22Rv1 (cell line): ENCODE measurements around the gene SALL4.
"Not testable (repeated sequence)": the region's sequence is repeated elsewhere in the genome, so short reads cannot be mapped to it uniquely, and the experiment has no call there.

Experiments used
- H3K27ac ChIP-seq: fragments of 450-650 bp; 2 replicates; pipeline ENCODE4 v1.5.1; 2017
- ZFX ChIP-seq: fragments of 450-650 bp; IDR thresholded peaks from 2 replicates; pipeline ENCODE4 v1.6.1; 2017; ENCODE audit warnings: antibody characterized with exemption, borderline replicate concordance
- TF ChIP-seq, protein P1 (sequence below): fragments of 450-650 bp; IDR thresholded peaks from 2 replicates; pipeline ENCODE4 v1.5.1; 2017; ENCODE audit warnings: mild to moderate bottlenecking

The SALL4 gene

DNA sequence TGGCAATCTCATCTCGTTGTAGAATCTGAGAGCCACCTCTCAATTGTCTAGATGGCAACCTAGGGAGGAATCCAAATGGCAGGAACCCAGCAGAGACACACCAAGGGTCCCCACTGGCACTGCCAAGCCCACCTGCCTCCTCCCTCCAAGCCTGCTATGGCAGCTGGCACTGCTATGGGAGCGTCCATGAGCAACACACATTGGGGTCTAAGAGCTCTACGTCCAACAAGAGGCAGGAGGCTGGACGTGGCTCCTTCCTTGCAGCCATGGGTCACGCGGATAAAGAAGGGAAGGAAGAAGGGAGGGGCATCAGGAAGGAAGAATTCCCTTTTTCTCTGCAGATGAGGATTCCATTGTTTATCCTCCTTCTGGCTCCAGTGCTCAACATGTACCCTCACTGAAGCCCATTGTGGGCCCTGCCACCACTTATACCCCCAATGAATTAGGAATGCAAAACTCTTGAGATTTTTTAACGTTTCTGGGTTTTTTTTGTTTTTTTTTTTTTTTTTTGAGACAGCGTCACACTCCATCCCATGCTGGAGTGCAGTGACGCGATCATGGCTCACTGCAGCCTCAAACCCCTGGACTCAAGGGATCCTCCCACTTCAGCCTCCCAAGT, 51.4 kb downstream of the SALL4 start:
- H3K27ac ChIP-seq = peak overlapping the region; percentile 67
- no peak for TF ChIP-seq ZFX
- TF ChIP-seq, protein P1, sequence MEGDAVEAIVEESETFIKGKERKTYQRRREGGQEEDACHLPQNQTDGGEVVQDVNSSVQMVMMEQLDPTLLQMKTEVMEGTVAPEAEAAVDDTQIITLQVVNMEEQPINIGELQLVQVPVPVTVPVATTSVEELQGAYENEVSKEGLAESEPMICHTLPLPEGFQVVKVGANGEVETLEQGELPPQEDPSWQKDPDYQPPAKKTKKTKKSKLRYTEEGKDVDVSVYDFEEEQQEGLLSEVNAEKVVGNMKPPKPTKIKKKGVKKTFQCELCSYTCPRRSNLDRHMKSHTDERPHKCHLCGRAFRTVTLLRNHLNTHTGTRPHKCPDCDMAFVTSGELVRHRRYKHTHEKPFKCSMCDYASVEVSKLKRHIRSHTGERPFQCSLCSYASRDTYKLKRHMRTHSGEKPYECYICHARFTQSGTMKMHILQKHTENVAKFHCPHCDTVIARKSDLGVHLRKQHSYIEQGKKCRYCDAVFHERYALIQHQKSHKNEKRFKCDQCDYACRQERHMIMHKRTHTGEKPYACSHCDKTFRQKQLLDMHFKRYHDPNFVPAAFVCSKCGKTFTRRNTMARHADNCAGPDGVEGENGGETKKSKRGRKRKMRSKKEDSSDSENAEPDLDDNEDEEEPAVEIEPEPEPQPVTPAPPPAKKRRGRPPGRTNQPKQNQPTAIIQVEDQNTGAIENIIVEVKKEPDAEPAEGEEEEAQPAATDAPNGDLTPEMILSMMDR = no peak

DNA sequence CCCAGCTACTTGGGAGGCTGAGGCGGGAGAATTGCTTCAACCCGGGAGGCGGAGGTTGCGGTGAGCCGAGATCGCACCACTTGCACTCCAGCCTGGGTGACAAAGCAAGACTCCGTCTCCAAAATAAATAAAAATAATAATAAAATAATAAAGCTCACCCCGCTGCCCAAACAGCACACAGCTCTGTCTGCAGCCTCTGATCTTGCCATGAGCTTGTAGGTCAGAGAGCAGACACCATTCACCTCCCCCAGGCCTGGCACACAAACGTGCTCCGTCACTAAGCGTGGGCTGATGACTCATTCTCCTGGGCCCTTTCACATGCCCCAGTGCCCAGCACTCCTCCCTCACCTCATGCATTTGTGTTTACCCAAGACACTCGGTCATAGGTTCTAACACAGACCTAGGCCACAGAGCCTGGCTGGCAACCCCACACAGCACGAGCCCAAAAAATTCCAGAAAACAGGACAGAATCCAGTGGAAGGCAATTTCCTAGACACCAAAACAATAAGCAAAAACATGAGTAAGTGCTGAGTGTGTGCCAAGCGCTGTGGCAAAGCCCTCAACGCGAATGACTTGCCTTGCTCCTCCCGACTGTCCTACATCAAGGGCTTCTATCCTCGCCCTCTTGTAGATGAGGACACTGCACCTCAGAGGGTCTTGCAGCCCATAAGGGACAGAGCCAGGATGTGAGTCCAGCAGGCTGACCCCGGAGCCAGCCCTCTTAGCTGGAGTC, 52.1 kb downstream of the SALL4 start:
- TF ChIP-seq ZFX = no peak
- TF ChIP-seq, protein P1 = no peak
- H3K27ac ChIP-seq = peak overlapping the region; percentile 67

DNA sequence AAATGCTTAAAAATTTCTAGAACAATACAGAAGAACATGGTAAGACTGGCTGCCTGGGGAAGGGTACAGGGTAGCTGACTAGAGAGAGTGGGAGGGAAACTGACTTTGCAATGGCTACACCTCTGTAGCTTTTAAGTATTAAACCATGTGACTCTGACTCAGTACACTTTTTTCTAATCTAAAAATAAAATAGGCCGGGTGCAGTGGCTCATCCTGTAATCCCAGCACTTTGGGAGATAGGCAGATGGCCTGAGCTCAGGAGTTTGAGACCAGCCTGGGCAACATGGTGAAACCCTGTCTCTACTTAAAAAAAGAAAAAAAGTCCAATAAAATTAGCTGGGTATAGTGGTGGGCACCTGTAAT, 52.7 kb downstream of the SALL4 start:
- peak overlapping the region; percentile 67 for H3K27ac ChIP-seq
- TF ChIP-seq, protein P1 = no peak
- TF ChIP-seq ZFX = no peak

DNA sequence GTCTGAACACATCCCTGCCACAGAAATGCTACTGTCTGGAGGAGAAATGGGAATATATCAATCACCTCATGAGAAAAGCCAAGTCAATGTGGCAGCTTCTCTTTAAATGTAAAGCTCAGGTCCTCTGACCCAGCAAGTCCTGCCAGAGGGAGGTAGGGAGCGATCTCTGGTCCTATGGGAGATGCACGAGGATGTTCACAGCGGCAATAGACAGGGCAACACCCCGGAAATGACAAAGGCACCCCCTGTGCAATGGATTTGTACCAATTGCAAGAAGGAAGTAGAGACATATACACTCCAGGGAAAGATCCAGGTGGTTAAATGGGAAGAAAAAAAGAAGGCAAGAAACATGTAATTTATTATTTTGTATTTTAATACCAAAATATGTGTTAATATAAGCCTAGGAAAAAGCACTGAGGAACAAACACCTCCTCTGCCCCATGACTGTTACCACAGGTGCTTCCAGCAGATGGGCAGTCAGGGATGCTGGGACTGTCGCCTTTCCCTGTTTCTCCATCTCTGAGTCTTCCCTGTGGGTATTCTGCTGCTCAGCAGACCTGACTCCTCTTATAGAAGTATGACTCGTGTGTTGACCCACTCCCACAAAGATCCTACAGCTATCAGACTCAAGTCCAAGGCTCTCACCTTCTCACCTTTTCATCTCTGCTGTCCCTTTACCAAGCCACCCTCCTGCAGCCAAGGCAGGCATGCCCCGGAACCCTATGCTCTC, 55.0 kb downstream of the SALL4 start:
- H3K27ac ChIP-seq = no peak overlapping the region
- TF ChIP-seq, protein P1 = no peak
- TF ChIP-seq ZFX = no peak

DNA sequence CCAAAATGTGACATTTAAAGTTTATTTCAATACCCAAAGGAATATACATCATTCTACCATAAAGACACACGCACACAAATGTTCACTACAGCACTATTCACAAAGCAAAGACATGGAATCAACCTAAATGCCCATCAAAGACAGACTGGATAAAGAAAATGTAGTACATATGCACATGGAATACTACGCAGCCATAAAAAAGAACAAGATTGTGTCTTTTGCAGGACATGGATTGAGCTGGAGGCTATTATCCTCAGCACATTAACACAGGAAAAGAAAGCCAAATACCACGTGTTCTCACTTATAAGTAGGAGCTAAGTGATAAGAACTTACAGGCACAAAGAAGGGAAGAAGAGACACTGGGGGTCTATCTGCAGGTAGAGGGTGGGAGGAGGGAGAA, 56.5 kb downstream of the SALL4 start:
- TF ChIP-seq, protein P1 = no peak
- no peak for TF ChIP-seq ZFX
- no peak overlapping the region for H3K27ac ChIP-seq

DNA sequence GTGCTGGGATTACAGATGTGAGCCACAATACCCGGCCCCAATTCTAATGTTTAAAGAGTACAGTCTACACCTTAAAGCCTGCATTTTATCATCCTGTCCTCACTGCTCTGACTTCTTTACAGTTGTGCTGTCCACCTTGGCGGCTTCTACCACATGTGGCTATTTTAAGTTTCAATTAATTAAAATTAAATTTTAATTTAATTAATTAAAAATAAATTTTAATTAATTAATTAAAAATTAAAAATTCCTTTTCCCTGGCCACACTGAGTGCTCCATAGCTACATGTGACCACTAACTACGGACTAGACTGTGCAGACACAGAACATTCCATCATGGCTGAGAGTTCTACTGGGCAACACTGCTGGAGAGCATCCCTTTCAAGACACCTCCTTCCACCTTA, 61.5 kb downstream of the SALL4 start:
- TF ChIP-seq, protein P1 = no peak
- TF ChIP-seq ZFX = no peak
- no peak overlapping the region for H3K27ac ChIP-seq

DNA sequence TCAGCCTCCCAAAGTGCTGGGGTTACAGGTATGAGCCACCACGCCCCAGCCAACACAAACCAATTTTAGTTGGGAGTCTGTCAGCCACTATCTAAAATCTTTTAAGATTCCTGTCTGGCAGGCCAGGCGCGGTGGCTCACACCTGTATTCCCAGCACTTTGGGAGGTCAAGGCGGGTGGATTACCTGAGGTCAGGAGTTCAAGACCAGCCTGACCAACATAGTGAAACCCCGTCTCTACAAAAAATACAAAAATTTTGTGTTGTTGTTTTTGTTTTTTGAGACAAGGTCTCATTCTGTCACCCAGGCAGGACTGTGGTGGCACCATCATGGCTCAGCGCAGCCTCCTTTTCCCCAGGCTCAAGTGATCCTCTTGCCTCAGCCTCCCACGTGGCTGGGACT, 62.0 kb downstream of the SALL4 start:
- H3K27ac ChIP-seq = not testable (repeated sequence)
